ENCODE measurements around the gene HOXA6.

Gene HOXA6

GRCh38 chr7:27160546-27161213, 13.1 kb upstream of the HOXA6 start:
- H3K4me3 ChIP-seq (replicated peaks; ENCODE audit: insufficient read depth, low read length), result peak overlapping the region; percentile 74
- H3K27me3 ChIP-seq (ENCODE audit: insufficient read depth, poor library complexity, severe bottlenecking), result peaks cover 53% of the 10 kb centered on the region
- peak overlapping the region; percentile 53 for H3K27ac ChIP-seq (replicated peaks)
- TF ChIP-seq POLR2AphosphoS5 (IDR thresholded peaks at IDR 0.05; ENCODE audit: low read depth) (no peak), CTCF (IDR thresholded peaks at IDR 0.05; ENCODE audit: insufficient read depth, low read length) (peak; percentile 80), SPI1 (IDR thresholded peaks at IDR 0.05; ENCODE audit: borderline replicate concordance, low read depth) (no peak), REST (IDR thresholded peaks at IDR 0.05; ENCODE audit: insufficient replicate concordance, low read depth) (no peak), GABPA (IDR thresholded peaks at IDR 0.05; ENCODE audit: low read depth) (no peak)
- DNase-seq (ENCODE audit: low read depth in 1 of 2, low spot score in 1 of 2), result peak; percentile 81 to 87

GRCh38 chr7:27160145-27160545, 12.6 kb upstream of the HOXA6 start:
- no peak for DNase-seq (ENCODE audit: low read depth in 1 of 2, low spot score in 1 of 2)
- TF ChIP-seq CTCF (IDR thresholded peaks at IDR 0.05; ENCODE audit: insufficient read depth, low read length), result no peak
- no peak for TF ChIP-seq SPI1 (IDR thresholded peaks at IDR 0.05; ENCODE audit: borderline replicate concordance, low read depth)
- no peak for TF ChIP-seq GABPA (IDR thresholded peaks at IDR 0.05; ENCODE audit: low read depth)
- no peak for TF ChIP-seq POLR2AphosphoS5 (IDR thresholded peaks at IDR 0.05; ENCODE audit: low read depth)
- no peak for TF ChIP-seq REST (IDR thresholded peaks at IDR 0.05; ENCODE audit: insufficient replicate concordance, low read depth)
- Histone ChIP-seq H3K27me3 (ENCODE audit: insufficient read depth, poor library complexity, severe bottlenecking) (peaks cover 53% of the 10 kb centered on the region), H3K27ac (replicated peaks) (no peak overlapping the region), H3K4me3 (replicated peaks; ENCODE audit: insufficient read depth, low read length) (peak overlapping the region; percentile 74)

- no peak overlapping the region for H3K4me3 ChIP-seq (replicated peaks; ENCODE audit: insufficient read depth, low read length)
- DNase-seq (ENCODE audit: low read depth in 1 of 2, low spot score in 1 of 2), result no peak
- H3K27ac ChIP-seq (replicated peaks), result no peak overlapping the region
- H3K27me3 ChIP-seq (ENCODE audit: insufficient read depth, poor library complexity, severe bottlenecking), result peaks cover 53% of the 10 kb centered on the region
- no peak for TF ChIP-seq CTCF (IDR thresholded peaks at IDR 0.05; ENCODE audit: insufficient read depth, low read length)
- no peak for TF ChIP-seq POLR2AphosphoS5 (IDR thresholded peaks at IDR 0.05; ENCODE audit: low read depth)
- TF ChIP-seq SPI1 (IDR thresholded peaks at IDR 0.05; ENCODE audit: borderline replicate concordance, low read depth), result no peak
- TF ChIP-seq REST (IDR thresholded peaks at IDR 0.05; ENCODE audit: insufficient replicate concordance, low read depth), result no peak
- no peak for TF ChIP-seq GABPA (IDR thresholded peaks at IDR 0.05; ENCODE audit: low read depth)
These were observed 11.9 kb upstream of the HOXA6 start for GRCh38 chr7:27159266-27160144.
